ENCODE results near the gene TMC6. TPM values are rescaled to one million over a fixed set of nuclear protein-coding genes. Genes with fewer than 3 reads are reported as not detected.

TMC6 gene
- total RNA-seq, 2 experiments from 2014 or later: 209 to 213 TPM

GRCh38 chr17:78064708-78065107 is 63.8 kb downstream of the TMC6 start:
- H3K27ac Mint-ChIP-seq: peak overlapping the region; percentile 38
- CTCF ChIA-PET: interaction anchor here (1.1 to 1.2 kb wide), 2 partner anchors 46 to 299 kb away, joined by 3 to 4 read pairs; no protein-coding TSS in a partner anchor
- H3K36me3 Mint-ChIP-seq (ENCODE audit: low read depth): peaks cover 5% of the 10 kb centered on the region

DNA sequence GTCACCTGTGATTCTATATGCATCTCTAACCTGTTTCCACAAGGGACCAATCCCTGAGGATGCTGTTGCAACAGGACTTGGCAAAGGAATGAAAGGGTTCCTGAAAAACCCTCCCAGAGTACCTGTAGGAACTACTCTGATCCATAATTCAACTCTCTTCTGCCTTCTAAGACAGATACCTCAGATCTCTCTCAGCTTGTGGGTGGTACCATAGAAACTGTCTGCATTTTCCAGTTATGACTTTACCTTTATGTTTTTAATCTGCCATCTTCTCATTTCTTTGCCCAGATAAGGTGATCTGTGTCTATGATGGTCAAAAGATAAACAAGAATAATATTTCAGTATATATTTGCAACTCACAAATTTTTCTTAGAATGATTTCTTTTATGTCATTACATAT is 65.1 kb downstream of the TMC6 start:
- Mint-ChIP-seq H3K4me3 (no peak overlapping the region), H3K9me3 (no peaks in the 10 kb centered on the region), H3K36me3 (ENCODE audit: low read depth) (peaks cover 7% of the 10 kb centered on the region), H3K27ac (peak overlapping the region; percentile 10), H3K27me3 (no peaks in the 10 kb centered on the region), H3K4me1 (ENCODE audit: low read depth) (peaks cover 29% of the 10 kb centered on the region)
- CTCF ChIA-PET: interaction anchor here (0.8 to 1.9 kb wide), 3 partner anchors 8 to 298 kb away, joined by 3 to 6 read pairs (median 3); no protein-coding TSS in a partner anchor
- intact Hi-C loops (cut with micrococcal nuclease): no loop called here
- DNase-seq (no peak), ATAC-seq (peak; percentile 53)
- TF ChIP-seq, protein P1, sequence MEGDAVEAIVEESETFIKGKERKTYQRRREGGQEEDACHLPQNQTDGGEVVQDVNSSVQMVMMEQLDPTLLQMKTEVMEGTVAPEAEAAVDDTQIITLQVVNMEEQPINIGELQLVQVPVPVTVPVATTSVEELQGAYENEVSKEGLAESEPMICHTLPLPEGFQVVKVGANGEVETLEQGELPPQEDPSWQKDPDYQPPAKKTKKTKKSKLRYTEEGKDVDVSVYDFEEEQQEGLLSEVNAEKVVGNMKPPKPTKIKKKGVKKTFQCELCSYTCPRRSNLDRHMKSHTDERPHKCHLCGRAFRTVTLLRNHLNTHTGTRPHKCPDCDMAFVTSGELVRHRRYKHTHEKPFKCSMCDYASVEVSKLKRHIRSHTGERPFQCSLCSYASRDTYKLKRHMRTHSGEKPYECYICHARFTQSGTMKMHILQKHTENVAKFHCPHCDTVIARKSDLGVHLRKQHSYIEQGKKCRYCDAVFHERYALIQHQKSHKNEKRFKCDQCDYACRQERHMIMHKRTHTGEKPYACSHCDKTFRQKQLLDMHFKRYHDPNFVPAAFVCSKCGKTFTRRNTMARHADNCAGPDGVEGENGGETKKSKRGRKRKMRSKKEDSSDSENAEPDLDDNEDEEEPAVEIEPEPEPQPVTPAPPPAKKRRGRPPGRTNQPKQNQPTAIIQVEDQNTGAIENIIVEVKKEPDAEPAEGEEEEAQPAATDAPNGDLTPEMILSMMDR (IDR thresholded peaks at IDR 0.05): no peak
- POLR2A ChIA-PET: interaction anchor here (0.5 to 1.2 kb wide), 2 partner anchors 11 to 28 kb away, joined by 3 read pairs; no protein-coding TSS in a partner anchor

More at GRCh38 chr17:78064708-78065107, 63.8 kb downstream of the TMC6 start:
- intact Hi-C loops (cut with micrococcal nuclease): no loop called here
- Mint-ChIP-seq H3K4me1 (ENCODE audit: low read depth) (peaks cover 25% of the 10 kb centered on the region), H3K27me3 (no peaks in the 10 kb centered on the region), H3K9me3 (no peaks in the 10 kb centered on the region), H3K4me3 (no peak overlapping the region)
- POLR2A ChIA-PET: no interaction called here
- DNase-seq (no peak), ATAC-seq (no peak)
- TF ChIP-seq, protein P1 (IDR thresholded peaks at IDR 0.05): no peak

GRCh38 chr17:78062596-78062995 is 66.0 kb downstream of the TMC6 start:
- POLR2A ChIA-PET: no interaction called here
- no peak overlapping the region for H3K27ac Mint-ChIP-seq
- no peak for DNase-seq
- intact Hi-C loops (cut with micrococcal nuclease): no loop called here
- H3K9me3 Mint-ChIP-seq: no peaks in the 10 kb centered on the region
- CTCF ChIA-PET: interaction anchor here (1.0 to 1.9 kb wide), 3 partner anchors 22 to 48 kb away, joined by 4 to 6 read pairs (median 6); no protein-coding TSS in a partner anchor
- H3K4me3 Mint-ChIP-seq: no peak overlapping the region
- peaks cover 33% of the 10 kb centered on the region for H3K4me1 Mint-ChIP-seq (ENCODE audit: low read depth)
- no peaks in the 10 kb centered on the region for H3K27me3 Mint-ChIP-seq
- H3K36me3 Mint-ChIP-seq (ENCODE audit: low read depth): peaks cover 4% of the 10 kb centered on the region
- TF ChIP-seq, protein P1 (IDR thresholded peaks at IDR 0.05): no peak
- ATAC-seq: no peak

Other genes with a start within 250 kb of the TMC6 start
- 10 to 100 TPM; 26.4 to 26.6 TPM for gene TNRC6C, start 170.1 kb downstream of the TMC6 start, total RNA-seq
- 100 to 1,000 TPM; 182 to 197 TPM for gene TMC8, start 2.0 kb upstream of the TMC6 start, total RNA-seq
- gene C17orf99, start 17.6 kb upstream of the TMC6 start, total RNA-seq: under 1 TPM in 1 of 2 experiments, not detected in 1; 0.51 TPM
- gene SYNGR2, start 39.8 kb upstream of the TMC6 start, total RNA-seq: 10 to 100 TPM; 92.6 to 95.1 TPM
- gene TK1, start 58.3 kb upstream of the TMC6 start, total RNA-seq: 100 to 1,000 TPM; 175 to 179 TPM
- gene AFMID, start 58.6 kb upstream of the TMC6 start, total RNA-seq: 10 to 100 TPM; 20.8 to 27.9 TPM
- 10 to 100 TPM; 90.6 to 93.7 TPM for gene BIRC5, start 85.5 kb upstream of the TMC6 start, total RNA-seq
- not detected for gene TMEM235, start 102.9 kb upstream of the TMC6 start, total RNA-seq
- gene SOCS3, start 231.3 kb upstream of the TMC6 start, total RNA-seq: 10 to 100 TPM; 48.6 to 49.1 TPM
- gene PGS1, start 249.9 kb upstream of the TMC6 start, total RNA-seq: 10 to 100 TPM; 42.1 to 43.3 TPM